Caco-2 (cell line): ENCODE data around the gene CEND1. TPM values are rescaled to one million over a fixed set of nuclear protein-coding genes. Genes with fewer than 3 reads are reported as not detected.

Experiments
- BruUV-seq: library from RNA; stranded (reverse); fragments of 400-500 nt; replicated peaks from 2 replicates; lab custom pipeline; 2021; lab: Mats Ljungman, UMichigan
- CTCF ChIA-PET: fragments of 300-600 bp; sonication (Branson Sonifier 250); formaldehyde crosslinking; loops from one replicate; lab custom pipeline; 2022; ENCODE audit warnings: antibody characterized with exemption; lab: Charles Lee
- POLR2A ChIA-PET: fragments of 300-600 bp; sonication (Branson Sonifier 250); formaldehyde crosslinking; loops from one replicate; lab custom pipeline; 2022; ENCODE audit warnings: antibody characterized with exemption; lab: Charles Lee
- DNase-seq, 2 experiments: peaks; one replicate each; pipeline versions ENCODE4 v3.0.0 to v3.0.0-alpha.2; 2020 to 2022
- H3K27me3 ChIP-seq: replicated peaks from 2 replicates; pipeline ENCODE4 v1.6.0; 2011; ENCODE audit warnings: low read length; ENCODE audit not compliant: control insufficient read depth, insufficient read depth
- H3K36me3 ChIP-seq: 2 replicates; pipeline ENCODE4 v1.5.1; 2011; ENCODE audit warnings: low read length; ENCODE audit not compliant: control insufficient read depth, insufficient read depth
- H3K4me1 ChIP-seq: fragments of 250-450 bp; sonication (Bioruptor Pico); 2 replicates; pipeline ENCODE4 v1.5.1; 2020; ENCODE audit warnings: mild to moderate bottlenecking
- H3K4me3 ChIP-seq: 2 replicates; pipeline ENCODE4 v1.5.1; 2011; ENCODE audit warnings: low read depth, mild to moderate bottlenecking, control low read depth, low read length
- H3K9me3 ChIP-seq: fragments of 250-450 bp; sonication (Bioruptor Pico); 2 replicates; pipeline ENCODE4 v1.5.1; 2020; ENCODE audit warnings: mild to moderate bottlenecking, moderate library complexity
- H3K27ac Mint-ChIP-seq: one replicate; pipeline ENCODE4 v1.8.0; 2022; ENCODE audit warnings: mixed read lengths; ENCODE audit not compliant: unreplicated experiment
- H3K27me3 Mint-ChIP-seq: one replicate; pipeline ENCODE4 v1.8.0; 2022; ENCODE audit warnings: mixed read lengths; ENCODE audit not compliant: insufficient read depth, unreplicated experiment
- H3K36me3 Mint-ChIP-seq: one replicate; pipeline ENCODE4 v1.8.0; 2022; ENCODE audit warnings: mild to moderate bottlenecking, mixed read lengths; ENCODE audit not compliant: insufficient read depth, unreplicated experiment
- H3K4me1 Mint-ChIP-seq: one replicate; pipeline ENCODE4 v1.8.0; 2022; ENCODE audit warnings: low read depth, mixed read lengths; ENCODE audit not compliant: unreplicated experiment
- H3K4me3 Mint-ChIP-seq: one replicate; pipeline ENCODE4 v1.8.0; 2022; ENCODE audit warnings: mild to moderate bottlenecking, moderate library complexity, mixed read lengths; ENCODE audit not compliant: unreplicated experiment
- H3K9me3 Mint-ChIP-seq: one replicate; pipeline ENCODE4 v1.8.0; 2022; ENCODE audit warnings: mixed read lengths; ENCODE audit not compliant: unreplicated experiment
- intact Hi-C: fragments of 100-400 bp; cut with micrococcal nuclease; formaldehyde crosslinking; loops from one replicate; pipeline ENCODE4 v1.10.0; 2022; ENCODE audit not compliant: unreplicated experiment
- total RNA-seq: library from RNA; stranded (reverse); gene quantifications from 2 replicates; pipeline ENCODE4 v1.2.3, GENCODE V29; 2022
- TF ChIP-seq, protein P1 (sequence below), 2 experiments: fragments of 200-600 bp in 1 of 2; IDR thresholded peaks; 1 replicate in 1 of 2; 2 replicates in 1 of 2; pipeline versions ENCODE4 v1.5.1 to v1.8.0; 2011 to 2022; ENCODE audit warnings: antibody characterized with exemption in 1 of 2, control low read depth in 1 of 2, inconsistent platforms in 1 of 2, low read depth in 1 of 2, low read length in 1 of 2, mild to moderate bottlenecking in 1 of 2, moderate library complexity in 1 of 2; ENCODE audit not compliant: insufficient read depth in 1 of 2, severe bottlenecking in 1 of 2, unreplicated experiment in 1 of 2

Gene CEND1
- total RNA-seq, 1 experiment from 2014 or later = not detected

DNA sequence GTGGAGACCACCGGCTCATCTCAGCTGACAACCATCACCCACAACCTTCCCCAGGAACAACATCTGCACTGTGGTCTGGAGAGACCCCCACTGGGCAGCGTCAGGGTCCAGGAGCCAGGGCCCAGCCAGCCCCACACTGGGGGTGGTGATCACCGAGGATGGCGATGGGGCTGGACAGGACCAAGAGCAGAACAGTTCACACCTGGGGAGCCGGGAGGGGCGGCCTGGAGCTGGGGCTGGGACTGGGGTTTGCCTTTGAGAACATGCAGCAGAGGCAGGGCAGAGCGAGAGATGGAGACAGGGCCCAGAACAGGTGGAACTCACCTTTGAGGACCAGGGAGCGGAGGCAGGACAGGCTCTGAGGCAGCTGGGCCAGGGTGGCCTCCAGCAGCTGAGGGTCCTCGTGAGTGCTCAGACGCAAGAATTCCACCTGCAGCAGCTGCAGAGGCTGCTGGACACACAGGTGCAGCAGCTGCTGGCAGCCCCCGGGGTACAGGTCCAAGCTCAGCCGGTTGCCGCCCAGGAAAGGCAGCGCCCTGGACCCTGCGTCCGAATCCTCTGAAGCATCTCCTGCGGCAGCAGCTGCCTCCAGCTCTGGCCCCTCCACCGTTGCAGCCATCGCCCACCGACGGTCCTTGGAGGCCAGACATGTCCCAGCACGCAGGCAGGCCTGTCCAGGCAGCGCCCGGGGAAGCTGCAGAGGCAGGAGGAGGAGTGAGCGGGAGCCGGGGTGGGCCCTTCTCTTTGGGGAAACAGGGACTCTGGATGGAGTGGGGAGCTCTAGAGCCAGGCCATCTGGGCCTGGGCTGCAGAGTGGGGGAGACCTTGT lies 14.1 kb upstream of the CEND1 start:
- no peak overlapping the region for H3K27ac Mint-ChIP-seq
- H3K27me3 Mint-ChIP-seq = no peaks in the 10 kb centered on the region
- intact Hi-C loops = no loop called here
- peaks cover 14% of the 10 kb centered on the region; the same call in 1 of the 2 replicates for H3K4me1 ChIP-seq
- CTCF ChIA-PET = no interaction called here
- DNase-seq = no peak
- no peaks in the 10 kb centered on the region for H3K9me3 ChIP-seq
- peak overlapping the region; percentile 75 for H3K4me3 ChIP-seq
- H3K4me1 Mint-ChIP-seq = no peaks in the 10 kb centered on the region
- H3K27me3 ChIP-seq = no peaks in the 10 kb centered on the region
- H3K9me3 Mint-ChIP-seq = no peaks in the 10 kb centered on the region
- peak overlapping the region; percentile 74 for H3K4me3 Mint-ChIP-seq
- H3K36me3 Mint-ChIP-seq = peaks cover 27% of the 10 kb centered on the region
- TF ChIP-seq, protein P1, sequence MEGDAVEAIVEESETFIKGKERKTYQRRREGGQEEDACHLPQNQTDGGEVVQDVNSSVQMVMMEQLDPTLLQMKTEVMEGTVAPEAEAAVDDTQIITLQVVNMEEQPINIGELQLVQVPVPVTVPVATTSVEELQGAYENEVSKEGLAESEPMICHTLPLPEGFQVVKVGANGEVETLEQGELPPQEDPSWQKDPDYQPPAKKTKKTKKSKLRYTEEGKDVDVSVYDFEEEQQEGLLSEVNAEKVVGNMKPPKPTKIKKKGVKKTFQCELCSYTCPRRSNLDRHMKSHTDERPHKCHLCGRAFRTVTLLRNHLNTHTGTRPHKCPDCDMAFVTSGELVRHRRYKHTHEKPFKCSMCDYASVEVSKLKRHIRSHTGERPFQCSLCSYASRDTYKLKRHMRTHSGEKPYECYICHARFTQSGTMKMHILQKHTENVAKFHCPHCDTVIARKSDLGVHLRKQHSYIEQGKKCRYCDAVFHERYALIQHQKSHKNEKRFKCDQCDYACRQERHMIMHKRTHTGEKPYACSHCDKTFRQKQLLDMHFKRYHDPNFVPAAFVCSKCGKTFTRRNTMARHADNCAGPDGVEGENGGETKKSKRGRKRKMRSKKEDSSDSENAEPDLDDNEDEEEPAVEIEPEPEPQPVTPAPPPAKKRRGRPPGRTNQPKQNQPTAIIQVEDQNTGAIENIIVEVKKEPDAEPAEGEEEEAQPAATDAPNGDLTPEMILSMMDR (IDR thresholded peaks at IDR 0.05; ENCODE audit: insufficient read depth in 1 of 2, low read depth in 1 of 2, low read length in 1 of 2, severe bottlenecking in 1 of 2, unreplicated experiment in 1 of 2) = no peak
- no TSS peak for BruUV-seq
- H3K36me3 ChIP-seq = no peaks in the 10 kb centered on the region
- POLR2A ChIA-PET = interaction anchor here (0.7 kb wide), 1 partner anchor 228 kb away, joined by 4 read pairs; the partner anchor contains the start of gene PHRF1

DNA sequence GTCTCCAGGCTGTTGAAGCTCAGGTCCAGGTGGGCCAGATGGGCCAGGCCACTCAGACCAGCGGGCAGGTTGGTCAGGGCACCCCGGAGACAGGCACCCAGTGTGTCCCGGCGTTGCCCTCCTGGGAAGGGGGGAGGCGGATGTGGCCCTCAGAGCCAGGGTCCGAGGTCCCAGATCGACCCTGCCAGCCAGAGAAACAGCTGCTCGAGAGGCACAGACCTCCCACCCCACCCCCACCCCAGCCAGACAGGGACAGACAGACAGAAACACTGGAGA lies 13.5 kb upstream of the CEND1 start:
- no peak overlapping the region for H3K4me3 ChIP-seq
- no peak for DNase-seq
- no peaks in the 10 kb centered on the region for H3K36me3 ChIP-seq
- Mint-ChIP-seq H3K36me3 (peaks cover 25% of the 10 kb centered on the region), H3K27me3 (no peaks in the 10 kb centered on the region), H3K9me3 (no peaks in the 10 kb centered on the region), H3K4me3 (peak overlapping the region; percentile 74), H3K4me1 (no peaks in the 10 kb centered on the region), H3K27ac (no peak overlapping the region)
- H3K27me3 ChIP-seq = no peaks in the 10 kb centered on the region
- POLR2A ChIA-PET = no interaction called here
- CTCF ChIA-PET = no interaction called here
- TF ChIP-seq, protein P1 (IDR thresholded peaks at IDR 0.05; ENCODE audit: insufficient read depth in 1 of 2, low read depth in 1 of 2, low read length in 1 of 2, severe bottlenecking in 1 of 2, unreplicated experiment in 1 of 2) = no peak
- H3K9me3 ChIP-seq = no peaks in the 10 kb centered on the region
- no TSS peak for BruUV-seq
- intact Hi-C loops = no loop called here
- peaks cover 14% of the 10 kb centered on the region; the same call in 1 of the 2 replicates for H3K4me1 ChIP-seq

DNA sequence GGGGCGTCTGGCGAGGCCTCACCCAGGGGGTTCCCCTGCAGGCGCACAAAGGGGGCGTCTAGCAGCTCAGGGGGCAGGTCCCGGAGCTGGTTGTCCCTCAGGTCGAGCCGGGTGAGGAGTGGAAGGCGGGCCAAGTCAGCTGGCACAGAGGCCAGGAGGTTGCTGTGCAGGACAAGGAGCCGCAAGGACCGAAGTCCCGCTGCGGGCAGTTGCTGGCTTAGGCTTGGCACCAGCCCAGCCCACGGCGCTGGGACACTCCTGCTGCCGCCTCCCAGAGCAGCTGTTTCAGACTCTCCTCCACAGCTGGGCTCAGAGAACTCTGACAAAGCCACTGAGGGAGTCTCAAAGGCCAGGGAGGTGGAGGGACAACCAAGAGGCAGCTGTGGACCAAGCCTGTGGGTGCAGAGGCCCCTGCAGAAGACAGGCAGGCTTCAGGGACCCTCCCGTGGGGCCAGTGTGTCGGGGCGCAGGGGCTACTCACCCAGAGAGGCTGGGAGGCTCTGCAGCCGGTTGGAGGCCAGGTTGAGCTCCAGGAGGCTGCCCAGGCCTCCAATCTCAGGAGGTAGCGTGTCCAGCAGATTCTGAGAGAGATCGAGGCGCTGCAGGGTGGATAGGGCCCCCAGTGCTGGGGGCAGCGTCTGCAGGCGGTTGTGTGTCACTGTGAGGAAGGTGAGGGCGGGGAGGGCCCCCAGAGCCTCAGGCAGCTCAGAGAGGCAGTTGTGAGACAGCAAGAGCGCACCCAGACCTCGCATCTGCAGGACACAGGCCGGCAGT lies 13.0 kb upstream of the CEND1 start:
- Mint-ChIP-seq H3K4me3 (peak overlapping the region; percentile 33), H3K27ac (no peak overlapping the region), H3K36me3 (peaks cover 25% of the 10 kb centered on the region), H3K9me3 (no peaks in the 10 kb centered on the region), H3K27me3 (no peaks in the 10 kb centered on the region), H3K4me1 (no peaks in the 10 kb centered on the region)
- DNase-seq = no peak
- Histone ChIP-seq H3K36me3 (no peaks in the 10 kb centered on the region), H3K4me1 (peaks cover 14% of the 10 kb centered on the region; the same call in 1 of the 2 replicates), H3K9me3 (no peaks in the 10 kb centered on the region), H3K4me3 (no peak overlapping the region), H3K27me3 (no peaks in the 10 kb centered on the region)
- ChIA-PET POLR2A (no interaction called here), CTCF (no interaction called here)
- no TSS peak for BruUV-seq
- TF ChIP-seq, protein P1 (IDR thresholded peaks at IDR 0.05; ENCODE audit: insufficient read depth in 1 of 2, low read depth in 1 of 2, low read length in 1 of 2, severe bottlenecking in 1 of 2, unreplicated experiment in 1 of 2) = no peak
- intact Hi-C loops = no loop called here
